KG1 (cell line): Measurements from ENCODE around the gene MKRN2.
"Not testable (repeated sequence)": the region's sequence is repeated elsewhere in the genome, so short reads cannot be mapped to it uniquely, and the experiment has no call there.

Experiments
- DNase-seq: peaks from one replicate; lab custom pipeline; 2025; lab: John Stamatoyannopoulos, UW

The MKRN2 gene

DNA sequence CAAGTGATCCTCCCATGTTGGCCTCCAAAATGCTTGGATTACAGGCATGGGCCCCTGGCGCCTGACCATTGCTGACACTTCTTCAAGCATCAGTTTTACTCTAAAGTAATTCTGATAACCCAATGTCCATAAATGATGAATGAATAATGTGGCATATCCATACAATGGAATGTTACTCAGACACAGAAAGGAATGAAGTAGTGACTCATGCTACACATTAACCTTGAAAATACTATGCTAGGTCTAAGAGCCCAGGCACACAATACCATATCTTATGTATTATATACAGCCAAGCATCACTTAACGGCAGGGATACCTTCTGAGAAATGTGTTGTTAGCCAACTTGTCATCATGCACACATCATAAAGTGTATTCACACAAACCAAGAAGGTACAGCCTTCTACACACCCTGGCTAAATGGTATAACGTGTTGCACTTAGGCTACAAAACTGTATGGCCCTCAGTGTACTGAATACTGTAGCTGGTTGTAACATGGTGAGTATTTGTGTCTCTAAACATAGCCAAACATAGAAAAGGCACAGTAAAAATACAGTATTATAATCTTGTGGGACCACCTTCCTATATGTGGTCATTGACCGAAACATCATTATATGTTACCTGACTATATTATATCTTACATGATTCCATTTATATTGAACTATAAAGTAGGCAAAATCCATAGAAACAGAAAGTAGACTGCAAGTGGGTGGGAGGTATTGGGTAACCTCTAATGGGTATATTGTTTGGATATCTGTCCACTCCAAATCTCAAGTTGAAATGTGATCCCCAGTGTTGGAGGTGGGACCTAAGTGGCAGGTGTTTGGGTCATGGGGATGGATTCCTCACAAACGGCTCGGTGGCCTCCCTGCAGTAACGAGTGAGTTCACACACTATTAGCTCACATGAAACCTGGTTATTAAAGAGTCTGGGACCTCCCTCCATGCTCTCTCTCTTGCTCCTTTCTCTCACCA, 31.4 kb downstream of the MKRN2 start:
- no peak for DNase-seq

DNA sequence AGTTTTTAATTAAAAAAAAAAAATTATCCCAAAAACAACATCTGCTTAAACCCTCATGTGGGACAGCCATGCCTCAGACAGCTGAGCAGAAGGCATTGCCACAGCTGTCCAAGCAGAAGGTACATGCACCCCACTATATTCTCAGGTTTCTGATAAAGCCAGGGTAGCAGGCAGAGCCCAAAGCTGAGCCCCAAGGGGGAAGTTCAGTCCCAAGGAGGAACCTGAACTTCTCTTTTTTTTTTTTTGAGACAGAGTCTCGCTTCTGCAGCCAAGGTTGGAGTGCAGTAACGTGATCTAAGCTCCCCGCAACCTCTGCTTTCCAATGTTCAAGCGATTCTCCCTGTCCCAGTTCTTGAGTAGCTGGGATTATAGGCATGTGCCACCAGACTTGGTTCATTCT, 33.2 kb downstream of the MKRN2 start:
- no peak for DNase-seq

DNA sequence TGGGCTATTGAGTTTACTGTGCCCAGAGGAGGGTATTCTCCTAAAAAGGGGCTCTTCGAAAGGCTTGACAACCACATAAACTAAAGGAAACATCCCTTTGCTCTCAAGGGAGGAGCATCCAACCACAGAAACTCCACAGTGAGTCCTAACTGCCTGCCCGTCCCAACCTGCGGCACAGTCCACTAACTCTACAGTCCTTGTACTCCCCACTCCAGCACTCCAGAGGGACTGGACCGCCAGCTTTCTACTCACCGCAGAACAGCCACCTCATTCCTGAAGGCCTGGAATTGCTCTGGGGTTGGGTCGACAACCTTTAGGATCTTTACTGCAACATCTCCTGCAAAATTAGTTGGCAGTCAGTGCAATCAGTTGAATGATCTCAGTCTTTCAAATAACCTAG, 34.6 kb downstream of the MKRN2 start:
- DNase-seq = no peak

DNA sequence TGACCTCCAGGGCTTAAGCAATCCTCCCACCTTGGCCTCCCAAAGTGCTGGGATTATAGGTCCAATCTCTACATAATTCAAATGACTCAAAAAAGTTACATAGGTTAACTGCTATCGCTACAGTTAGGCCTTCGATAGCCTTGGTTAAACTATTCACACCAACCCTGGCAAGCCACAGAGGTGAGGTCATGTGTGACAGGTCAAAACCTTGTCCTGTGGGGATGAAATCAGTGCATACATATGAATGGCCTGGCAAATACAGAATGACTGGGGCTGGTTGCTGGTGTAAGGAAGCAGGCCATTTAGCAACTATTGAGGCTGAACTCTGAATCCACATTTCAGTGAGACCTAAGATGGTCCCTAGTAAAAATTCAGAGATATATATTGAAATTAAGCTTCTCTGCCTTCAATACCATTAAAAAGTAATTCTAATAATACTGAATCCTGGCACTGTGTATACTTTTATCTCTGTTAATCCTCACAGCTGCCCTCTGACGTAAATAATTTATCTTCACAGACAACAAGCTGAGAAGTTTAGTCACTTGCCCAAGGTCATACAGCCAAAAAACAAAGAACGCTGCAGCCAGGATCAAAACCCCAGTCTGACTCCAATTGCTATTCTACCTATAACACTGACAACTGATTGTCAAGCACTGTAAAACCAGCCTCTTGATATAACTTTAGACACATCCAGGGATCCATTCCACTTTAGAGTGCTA, 35.3 kb downstream of the MKRN2 start:
- no peak for DNase-seq

DNA sequence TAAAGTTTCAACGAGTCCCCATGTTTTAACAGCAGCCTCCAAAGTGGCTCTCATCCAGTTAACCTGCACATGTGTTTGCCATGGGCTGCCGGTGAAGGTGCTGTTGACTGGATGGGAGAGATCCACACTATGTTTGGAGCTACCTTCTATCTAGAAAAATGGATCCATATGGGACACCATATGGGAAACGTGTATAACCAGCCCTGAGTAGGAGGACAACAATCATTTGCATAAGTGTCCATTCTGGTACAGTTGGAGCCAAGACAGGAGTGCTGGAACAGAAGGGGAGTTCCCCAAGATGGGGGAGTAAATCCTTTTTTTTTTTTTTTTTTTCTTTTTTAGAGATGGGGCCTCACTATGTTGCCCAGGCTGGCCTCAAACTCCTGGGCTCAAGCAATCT, 36.6 kb downstream of the MKRN2 start:
- DNase-seq = no peak

DNA sequence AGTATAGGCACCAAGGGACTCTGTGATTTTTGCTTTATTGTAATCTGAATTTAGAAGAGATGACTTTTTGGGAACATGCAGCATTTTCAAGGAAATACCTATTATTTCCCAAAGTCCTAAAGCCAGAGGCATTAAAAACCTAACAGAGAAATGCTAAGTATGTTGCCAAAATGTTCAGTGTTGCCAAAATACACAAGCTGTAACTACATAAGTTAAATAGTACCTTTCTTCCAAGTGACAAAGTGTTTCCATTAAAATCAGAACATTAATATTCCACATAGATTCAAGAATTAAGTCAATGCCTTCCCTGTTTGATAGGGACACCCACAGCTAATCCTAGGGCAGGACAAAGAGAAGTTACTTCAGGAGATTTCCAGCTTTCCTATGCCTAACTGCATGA, 42.0 kb downstream of the MKRN2 start:
- DNase-seq = no peak

DNA sequence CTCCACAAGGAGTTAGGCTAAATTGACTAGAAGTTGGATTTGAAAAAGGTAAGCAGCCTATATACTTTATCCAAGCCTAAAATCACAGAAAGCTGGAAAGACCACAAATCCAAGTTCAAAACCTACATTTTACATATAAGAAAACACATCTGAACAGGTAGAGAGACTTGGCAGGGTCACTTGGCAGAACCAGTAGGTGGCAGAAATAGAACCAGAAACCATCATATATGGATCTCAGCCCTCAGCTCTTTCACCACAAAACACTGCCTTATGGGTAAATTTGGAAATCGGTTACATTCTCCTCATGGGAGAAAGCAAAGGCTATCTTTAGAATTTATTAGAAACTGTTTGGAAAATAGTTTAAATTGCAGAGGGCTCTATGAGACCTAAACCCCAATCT, 44.2 kb downstream of the MKRN2 start:
- DNase-seq = no peak

DNA sequence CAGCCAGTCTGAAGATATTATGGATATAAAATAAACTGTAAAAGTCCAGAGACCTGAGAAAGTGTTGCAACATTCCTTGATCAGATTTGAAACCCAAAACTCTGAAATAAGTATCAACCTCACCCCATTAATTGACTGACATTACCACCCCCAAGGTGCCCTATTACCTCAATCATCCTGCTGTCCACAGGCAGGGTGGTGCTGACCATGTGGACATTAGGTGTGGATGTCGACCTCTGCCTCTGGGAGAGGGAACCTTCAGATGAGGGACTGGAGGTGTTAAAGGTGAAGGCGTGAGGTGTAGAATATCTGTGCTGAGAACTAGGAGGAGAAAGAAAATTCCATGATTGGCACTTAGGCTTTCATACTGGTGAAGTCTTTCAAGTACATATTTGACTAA, 47.1 kb downstream of the MKRN2 start:
- no peak for DNase-seq

DNA sequence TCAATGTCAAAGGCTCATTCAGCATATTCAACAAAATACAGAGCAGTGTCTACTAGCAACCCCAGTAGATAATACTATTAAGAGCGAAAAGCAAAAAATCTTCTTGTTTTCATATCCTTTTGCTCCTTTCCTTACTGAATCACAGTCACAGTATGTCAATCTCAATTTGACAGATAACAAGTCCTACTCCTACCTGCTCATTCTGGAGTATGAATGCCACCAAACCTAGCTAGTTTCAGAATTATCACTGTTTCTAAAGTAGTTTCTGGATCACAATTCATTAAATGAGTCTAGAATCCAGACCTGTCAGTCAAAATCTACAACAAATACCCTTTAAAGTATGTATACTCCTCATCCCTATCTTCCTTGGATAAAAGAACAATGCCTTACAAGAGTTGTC, 51.5 kb downstream of the MKRN2 start:
- DNase-seq = no peak

DNA sequence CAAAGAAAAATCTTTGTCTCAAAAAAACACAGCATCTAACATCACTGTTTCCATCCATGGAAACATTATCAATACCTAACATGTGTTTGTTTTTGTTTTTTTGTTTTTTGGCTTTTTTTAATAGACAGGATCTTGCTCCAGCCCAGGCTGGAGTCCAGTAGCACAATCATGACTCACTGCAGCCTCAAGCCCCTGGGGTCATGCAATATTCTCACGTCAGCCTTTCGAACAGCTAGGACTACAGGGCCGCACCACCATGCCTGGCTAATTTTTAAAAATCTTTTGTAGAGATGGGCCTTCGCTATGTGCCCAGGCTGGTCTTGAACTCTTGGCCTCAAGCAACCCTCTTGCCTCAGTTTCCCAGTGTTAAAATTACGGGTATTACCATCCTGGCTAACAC, 54.2 kb downstream of the MKRN2 start:
- no peak for DNase-seq

DNA sequence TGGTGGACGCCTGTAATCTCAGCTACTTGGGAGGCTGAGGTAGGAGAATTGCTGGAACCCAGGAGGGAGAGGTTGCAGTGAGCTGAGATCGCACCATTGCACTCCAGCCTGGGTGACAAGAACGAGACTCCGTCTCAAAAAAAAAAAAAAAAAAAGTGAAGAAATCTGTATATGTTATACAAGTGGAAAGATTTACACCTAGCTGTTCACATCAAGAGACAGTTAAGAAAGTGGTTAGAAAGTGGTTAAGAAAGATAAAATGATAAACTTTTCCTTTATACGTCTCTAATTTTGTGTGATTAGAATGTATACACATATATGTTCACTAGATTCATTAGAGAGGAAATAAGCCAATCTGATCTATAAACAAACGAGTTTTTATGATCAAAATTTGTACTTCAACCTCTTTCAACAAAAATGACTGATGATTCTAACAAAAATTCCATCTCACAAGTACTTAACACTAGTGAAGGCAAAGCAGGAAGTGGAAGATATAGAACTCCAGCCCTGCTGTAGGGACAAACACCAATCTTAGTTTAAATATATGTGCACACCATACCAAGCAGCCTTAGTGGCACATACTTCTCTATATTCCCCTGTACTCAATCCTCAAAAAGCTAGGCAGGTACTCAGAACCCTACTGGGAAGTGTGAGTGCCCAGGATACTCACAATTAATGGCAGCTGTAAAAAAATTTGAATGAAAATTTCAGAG, 55.8 kb downstream of the MKRN2 start:
- no peak for DNase-seq

DNA sequence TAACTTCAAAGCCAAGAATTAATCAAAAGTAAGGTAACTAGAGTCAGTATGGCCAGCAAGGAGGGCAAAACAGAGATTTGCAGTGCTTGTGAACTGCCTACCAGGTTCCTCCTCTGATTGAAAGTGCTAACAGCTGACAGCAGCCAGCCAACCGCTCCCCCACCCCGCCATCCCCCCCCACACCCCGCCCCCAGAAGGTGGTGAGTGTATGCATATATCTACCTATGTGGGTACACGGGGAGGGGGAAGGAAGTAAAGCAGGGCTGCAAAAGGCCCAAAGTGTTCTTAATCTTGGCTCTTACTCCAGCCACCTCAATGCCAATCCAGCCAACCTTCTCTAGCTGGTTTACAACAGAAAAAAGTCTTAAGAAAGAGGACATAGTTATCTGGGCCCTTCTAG, 56.4 kb downstream of the MKRN2 start:
- DNase-seq = no peak

DNA sequence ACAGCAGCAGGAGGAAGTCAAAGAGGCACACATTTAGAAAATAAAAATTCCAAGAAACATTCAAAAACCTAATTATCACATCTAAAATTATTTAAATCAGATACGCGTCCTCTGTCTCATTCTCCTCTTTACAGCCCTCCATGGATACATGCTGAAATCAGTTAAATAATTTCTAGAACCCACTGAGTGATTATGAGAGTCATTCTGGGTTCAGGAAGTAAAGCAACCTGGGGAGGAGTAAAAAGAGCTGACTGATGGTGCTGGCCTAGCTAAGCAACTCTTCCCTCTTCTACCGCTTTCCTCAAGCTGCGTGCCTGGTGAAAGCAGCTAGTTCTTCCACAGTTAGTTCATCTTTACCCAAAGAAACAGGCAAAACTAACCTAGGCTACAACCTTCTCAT, 58.4 kb downstream of the MKRN2 start:
- no peak for DNase-seq

DNA sequence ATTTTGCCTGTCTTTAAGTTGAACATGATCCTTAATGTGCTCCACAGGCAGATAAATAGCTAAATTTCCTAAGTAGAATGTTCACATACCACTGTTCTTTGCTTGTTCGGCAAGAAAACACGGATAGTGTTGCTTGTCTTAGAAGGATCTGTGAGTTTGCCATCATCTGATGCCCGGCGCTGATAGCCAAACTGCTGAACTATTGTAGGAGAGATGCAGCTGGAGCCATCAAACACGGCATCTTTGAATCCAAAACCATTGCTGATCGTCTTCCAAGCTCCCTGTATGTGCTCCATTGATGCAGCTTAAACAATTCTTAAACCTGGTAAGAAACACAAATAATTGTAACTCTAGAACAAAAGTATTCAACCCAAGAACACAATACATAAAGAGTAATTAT, 61.5 kb downstream of the MKRN2 start:
- no peak for DNase-seq

DNA sequence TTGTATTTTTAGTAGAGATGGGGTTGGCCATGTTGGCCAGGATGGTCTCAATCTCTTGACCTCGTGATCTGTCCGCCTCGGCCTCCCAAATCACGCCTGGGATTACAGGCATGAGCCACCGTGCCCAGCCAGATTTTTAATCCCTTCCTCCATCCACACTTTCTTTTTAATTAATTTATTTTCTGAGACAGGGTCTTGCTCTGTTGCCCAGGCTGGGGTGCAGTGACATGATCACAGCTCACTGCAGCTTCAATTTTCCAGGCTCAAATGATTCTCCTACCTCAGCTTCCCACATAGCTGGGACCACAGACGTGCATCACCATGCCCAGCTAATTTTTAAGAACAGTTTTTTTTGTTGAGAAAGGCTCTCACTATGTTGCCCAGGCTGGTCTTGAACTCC, 63.4 kb downstream of the MKRN2 start:
- DNase-seq = no peak

DNA sequence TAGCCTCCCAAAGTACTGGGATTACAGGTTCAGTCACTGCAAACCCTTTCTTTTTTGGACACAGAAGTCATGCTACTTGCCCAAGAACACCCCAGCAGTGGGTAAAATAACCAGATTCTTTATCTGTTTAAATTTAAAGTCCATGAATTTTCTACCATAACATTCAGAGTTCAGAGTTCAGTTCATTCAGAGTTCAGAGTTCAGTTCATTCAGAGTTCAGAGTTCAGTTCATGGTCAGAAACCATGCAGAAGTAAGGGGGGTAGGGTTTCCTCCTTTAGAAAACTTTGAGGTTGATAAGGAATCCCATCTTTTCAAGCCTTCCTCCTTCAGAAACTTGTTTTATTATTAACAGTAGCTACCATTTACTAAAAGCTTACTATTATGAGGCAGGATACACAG, 63.8 kb downstream of the MKRN2 start:
- DNase-seq = no peak

DNA sequence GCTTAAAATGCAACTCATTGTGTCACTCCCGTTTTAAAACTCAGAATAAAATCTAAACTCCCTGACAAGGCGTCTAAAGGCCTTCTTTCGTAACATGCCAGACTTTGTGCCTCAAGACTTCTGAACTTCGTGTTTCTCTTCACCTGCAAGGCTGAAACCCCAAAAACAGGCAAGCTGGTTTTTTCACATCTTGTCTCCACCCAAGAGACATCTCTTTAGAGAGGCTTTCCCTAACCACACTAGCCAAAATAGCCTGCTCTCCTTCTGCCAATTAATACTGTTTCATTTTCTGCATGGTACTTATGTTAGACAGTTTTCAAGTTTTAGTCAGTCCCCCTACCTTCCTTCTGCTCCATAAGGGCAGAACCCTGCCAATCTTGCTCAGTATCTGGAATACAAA, 65.4 kb downstream of the MKRN2 start:
- DNase-seq = no peak

DNA sequence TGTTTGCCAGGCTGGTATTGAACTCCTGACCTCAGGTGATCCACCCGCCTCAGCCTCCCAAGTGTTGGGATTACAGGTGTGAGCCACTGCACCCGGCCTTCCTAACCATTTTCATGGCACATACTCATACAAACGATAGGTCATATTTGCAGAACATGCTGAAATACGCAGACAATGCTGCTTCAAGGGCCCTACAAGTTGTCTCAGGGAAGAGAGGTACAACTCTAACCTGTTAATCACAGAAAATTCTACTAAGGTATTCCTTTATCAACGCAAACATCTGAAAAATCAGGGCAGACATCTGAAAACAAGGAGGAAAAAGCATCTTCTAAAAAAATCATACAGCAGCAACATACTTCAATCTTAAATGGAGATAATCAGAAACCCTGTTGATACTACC, 67.2 kb downstream of the MKRN2 start:
- DNase-seq = no peak

DNA sequence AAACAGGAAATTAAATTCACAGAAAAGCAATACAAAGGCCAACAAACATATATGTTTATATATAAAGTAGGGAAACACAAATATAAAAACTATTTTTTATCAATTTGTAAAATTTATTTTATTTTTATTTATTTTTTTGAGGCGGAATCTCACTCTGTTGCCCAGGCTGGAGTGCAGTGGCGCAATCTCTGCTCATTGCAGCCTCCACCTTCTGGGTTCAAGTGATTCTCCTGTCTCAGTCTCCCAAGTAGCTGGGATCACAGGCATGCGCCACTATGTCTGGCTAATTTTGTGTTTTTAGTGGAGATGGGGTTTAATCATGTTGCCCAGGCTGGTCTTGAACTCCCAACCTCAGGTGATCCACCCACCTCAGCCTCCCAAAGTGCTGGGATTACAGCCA, 68.1 kb downstream of the MKRN2 start:
- not testable (repeated sequence) for DNase-seq

DNA sequence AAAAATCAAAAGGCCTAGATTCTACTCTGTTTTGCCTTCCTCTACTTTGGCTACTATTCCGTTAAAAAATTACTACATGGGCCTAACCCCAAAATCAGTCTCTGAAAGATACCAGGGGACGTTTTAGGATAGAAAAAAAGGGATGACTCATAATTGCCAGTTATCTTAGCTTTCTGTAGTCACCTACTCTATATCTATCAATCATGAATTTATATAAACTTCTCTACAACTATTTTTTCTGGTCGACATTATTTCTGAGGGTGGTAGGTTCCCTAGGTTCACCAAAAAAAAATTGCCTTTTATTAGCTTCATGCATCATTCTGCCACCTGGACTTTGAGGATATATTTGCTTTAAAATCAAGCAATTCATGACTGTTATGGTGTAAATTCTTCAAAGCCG, 70.5 kb downstream of the MKRN2 start:
- DNase-seq = no peak

DNA sequence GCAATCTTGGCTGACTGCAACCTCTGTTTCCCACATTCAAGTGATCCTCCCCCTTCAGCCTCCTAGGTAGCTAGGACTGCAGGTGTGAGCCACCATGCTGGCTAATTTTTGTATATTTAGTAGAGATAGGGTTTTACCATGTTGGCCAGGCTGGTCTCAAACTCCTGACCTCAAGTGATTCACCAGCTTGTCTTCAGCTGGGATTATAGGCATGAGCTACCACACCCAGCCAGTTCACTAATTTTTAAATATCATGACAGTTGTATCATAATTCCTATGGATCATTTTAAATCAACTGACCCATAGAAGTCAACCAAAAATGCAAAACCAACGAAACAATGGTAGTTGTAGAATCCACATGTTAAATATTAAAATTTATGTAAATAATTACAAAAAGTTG, 71.9 kb downstream of the MKRN2 start:
- DNase-seq = no peak

DNA sequence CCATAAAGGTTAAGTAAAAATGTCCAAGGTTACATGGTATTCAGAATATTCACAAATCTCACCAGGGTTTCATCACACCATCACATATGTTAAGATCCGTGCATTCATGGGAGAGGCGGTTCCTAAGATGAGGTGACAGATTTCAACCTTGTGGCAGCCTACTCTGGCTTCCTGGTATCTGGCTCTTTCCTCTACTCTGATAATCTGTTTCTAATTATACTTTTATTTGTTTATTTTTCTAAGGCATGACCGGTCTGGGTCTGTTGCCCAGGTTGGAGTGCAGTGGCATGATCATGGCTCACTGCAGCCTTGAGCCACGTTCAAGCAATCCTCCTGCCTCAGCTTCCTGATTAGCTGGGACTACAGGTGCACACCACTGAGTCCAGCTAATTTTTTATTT, 72.7 kb downstream of the MKRN2 start:
- no peak for DNase-seq

DNA sequence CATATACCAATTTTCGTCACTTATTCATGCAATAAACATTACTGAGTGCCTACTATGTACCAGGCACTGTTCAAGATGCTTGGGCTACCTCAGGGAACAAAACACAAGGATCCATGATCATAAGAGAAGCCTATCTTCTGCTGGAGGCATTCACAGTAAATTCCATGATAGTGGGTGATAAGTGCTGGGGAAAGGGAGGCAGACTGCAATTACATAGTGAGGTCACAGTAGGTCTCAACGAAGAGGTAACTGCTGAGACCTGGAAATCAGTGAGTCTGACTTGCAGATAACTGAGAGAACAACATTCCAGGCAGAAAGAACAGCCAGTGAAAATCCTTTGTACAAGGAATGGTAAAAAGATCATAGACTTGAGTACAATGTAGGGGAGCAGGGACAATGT, 73.4 kb downstream of the MKRN2 start:
- no peak for DNase-seq
